Spleen (tissue), 11 donors: Measurements from ENCODE around the gene SLC2A9. TPM values are rescaled to one million over a fixed set of nuclear protein-coding genes. Genes with fewer than 3 reads are reported as not detected.

ENCODE experiments used
- DNase-seq: peaks from one replicate; pipeline ENCODE4 v3.0.0-alpha.2; 2020
- H3K27ac ChIP-seq, 8 donors: fragments of 200-600 bp; sonication (generic) in 7 of 8; 1 replicate in 4 of 8; 2 replicates in 4 of 8; pipeline versions ENCODE4 v1.5.0 to v1.8.0; 2016 to 2021; ENCODE audit warnings: inconsistent platforms in 4 of 8, mild to moderate bottlenecking in 4 of 8, moderate library complexity in 1 of 8
- H3K27me3 ChIP-seq, 7 donors: fragments of 200-600 bp; sonication (generic) in 6 of 7; replicated peaks in 1 of 7; 1 replicate in 4 of 7; 2 replicates in 3 of 7; pipeline versions ENCODE4 v1.5.0 to v1.8.0; 2016 to 2021; ENCODE audit warnings: inconsistent platforms in 3 of 7, mild to moderate bottlenecking in 1 of 7
- H3K36me3 ChIP-seq, 6 donors: fragments of 200-600 bp; sonication (generic) in 5 of 6; 1 replicate in 4 of 6; 2 replicates in 2 of 6; pipeline versions ENCODE4 v1.5.0 to v1.8.0; 2016 to 2021; ENCODE audit warnings: inconsistent platforms in 2 of 6
- H3K4me1 ChIP-seq, 6 donors: fragments of 200-600 bp; sonication (generic) in 5 of 6; 1 replicate in 3 of 6; 2 replicates in 3 of 6; pipeline versions ENCODE4 v1.5.0 to v1.8.0; 2016 to 2021; ENCODE audit warnings: inconsistent platforms in 3 of 6
- H3K4me3 ChIP-seq, 8 donors: fragments of 200-600 bp; sonication (generic) in 7 of 8; 1 replicate in 4 of 8; 2 replicates in 4 of 8; pipeline versions ENCODE4 v1.5.0 to v1.8.0; 2016 to 2021; ENCODE audit warnings: inconsistent platforms in 4 of 8, mild to moderate bottlenecking in 4 of 8, moderate library complexity in 2 of 8
- H3K9me3 ChIP-seq, 8 donors: fragments of 200-600 bp; sonication (generic) in 7 of 8; 1 replicate in 4 of 8; 2 replicates in 4 of 8; pipeline versions ENCODE4 v1.5.0 to v1.8.0; 2016 to 2021; ENCODE audit warnings: inconsistent platforms in 4 of 8
- CTCF ChIP-seq, 11 experiments: fragments of 200-600 bp in 7 of 11; fragments of 450-650 bp in 4 of 11; sonication (generic) in 4 of 11; IDR thresholded peaks in 8 of 11; conservative IDR thresholded peaks in 3 of 11; 1 replicate in 7 of 11; 2 replicates in 4 of 11; pipeline versions ENCODE4 v1.4.0 to v1.8.0; 2016 to 2021; ENCODE audit warnings: antibody characterized with exemption in 11 of 11, inconsistent platforms in 4 of 11, mild to moderate bottlenecking in 1 of 11
- POLR2A ChIP-seq, 3 donors: fragments of 450-650 bp; IDR thresholded peaks; one replicate each; pipeline ENCODE4 v1.5.1; 2017; ENCODE audit warnings: antibody characterized with exemption in 3 of 3, mild to moderate bottlenecking in 1 of 3
- POLR2AphosphoS5 ChIP-seq, 3 donors: sonication (generic); formaldehyde crosslinking; IDR thresholded peaks; one replicate each; pipeline ENCODE4 v1.5.1; 2017; ENCODE audit warnings: antibody characterized with exemption in 3 of 3
- WGBS, 5 donors: extraction: QIAGEN DNeasy Blood & Tissue Kit in 3 of 5; methylation state at CpG; one replicate each; pipeline versions ENCODE4 v1.1.5 to v1.1.7; 2013 to 2018; 5-methylcytosine and 5-hydroxymethylcytosine counted together
- intact Hi-C: fragments of 100-400 bp; cut with DNase I; formaldehyde crosslinking; loops from one replicate; pipeline ENCODE4 v1.15.0; 2023; ENCODE audit warnings: low total_unique reads
- polyA plus RNA-seq, 3 donors: library from polyadenylated mRNA; stranded (reverse); fragments of 200-250 nt; gene quantifications; one replicate each; pipeline ENCODE4 v1.2.1, GENCODE V29; 2013
- total RNA-seq, 7 donors: library from RNA; depleted of rRNA in 3 of 7; stranded (reverse); fragments of >200 nt in 3 of 7; fragmentation: NEBNext Ultra II Directional in 4 of 7; extraction: Animal tissue kit (Norgen Biotek cat#: 25700) in 4 of 7; gene quantifications; one replicate each; pipeline versions ENCODE4 v1.1.0 to v1.2.1, GENCODE V29; 2016 to 2021
- donor health status: healthy with polysubstance abuse.
- donor health status: DM: no; HTN: no; CAD: no; lungs with moderate emphysema.
- donor health status: DM: no; HTN: no; CAD: no.
- donor health status: Bipolar disorder and iron deficiency.
- donor health status: healthy.
- donor health status: DM: no; HTN: no; CAD: no.
- donor health status: DM: yes; HTN: yes; CAD: no.

Gene SLC2A9
- total and polyA plus RNA-seq, 10 donors = 1.2 to 8.8 (median 5.3) TPM

DNA sequence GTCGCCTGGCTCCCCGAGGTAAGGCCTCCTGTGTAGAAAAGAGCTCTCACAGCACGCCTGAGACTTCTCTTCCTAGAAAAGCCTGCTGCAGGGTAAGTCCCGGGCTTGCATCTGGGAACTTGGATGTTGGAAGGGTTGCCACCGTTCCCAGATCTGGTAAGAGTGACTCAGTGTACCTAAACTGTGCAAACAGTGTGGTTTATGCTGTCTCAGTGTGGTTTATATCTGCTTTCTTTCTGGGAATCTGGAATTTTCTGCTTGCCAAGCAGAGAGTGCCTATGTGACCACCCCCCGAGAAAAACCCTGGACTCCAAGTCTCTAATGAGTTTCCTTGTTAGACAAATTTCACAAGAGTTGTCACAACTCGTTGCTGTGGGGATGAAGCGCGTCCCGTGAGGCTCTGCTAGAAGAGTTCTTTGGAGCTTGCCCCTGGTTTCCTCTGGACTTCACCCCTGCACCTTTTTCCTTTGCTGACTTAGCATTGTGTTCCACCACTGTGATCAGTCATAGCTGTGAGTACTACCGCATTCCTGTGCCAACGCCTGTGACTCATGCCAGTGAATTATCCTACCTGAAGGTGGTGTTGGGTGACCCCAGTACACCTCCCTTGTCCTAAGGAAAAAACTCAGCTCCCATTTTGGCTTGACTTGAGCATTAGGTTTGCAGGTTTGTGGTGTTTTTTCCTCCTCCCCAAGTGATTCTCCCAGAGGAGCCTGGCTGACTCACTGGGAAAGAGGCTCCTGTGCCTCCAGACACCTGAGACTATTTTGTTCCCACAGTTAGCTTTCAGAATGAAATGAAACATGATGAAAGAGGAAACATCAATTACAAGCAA is 14.5 kb downstream of the SLC2A9 start:
- 46 to 71% (median 58%) methylated on average over 10 to 12 of the region's 12 CpGs for WGBS, 5 donors
- no peaks in the 10 kb centered on the region for H3K27me3 ChIP-seq
- DNase-seq = no peak
- H3K4me3 ChIP-seq = peak overlapping the region in 1 of 8 donors; percentile 31
- peak overlapping the region in 5 of 8 donors; percentile 13 to 80 (median 69) for H3K27ac ChIP-seq
- H3K36me3 ChIP-seq = peaks cover 0 to 9% (median 0%) of the 10 kb centered on the region in 6 donors
- no peaks in the 10 kb centered on the region for H3K9me3 ChIP-seq
- intact Hi-C loops = no loop called here
- peaks cover 0 to 30% (median 16%) of the 10 kb centered on the region in 6 donors for H3K4me1 ChIP-seq
- TF ChIP-seq POLR2AphosphoS5 (IDR thresholded peaks at IDR 0.05) (no peak), POLR2A (IDR thresholded peaks at IDR 0.05) (no peak), CTCF (IDR thresholded peaks at IDR 0.05 in 8 of 11, conservative IDR thresholded peaks at IDR 0.05 in 3 of 11) (no peak)

DNA sequence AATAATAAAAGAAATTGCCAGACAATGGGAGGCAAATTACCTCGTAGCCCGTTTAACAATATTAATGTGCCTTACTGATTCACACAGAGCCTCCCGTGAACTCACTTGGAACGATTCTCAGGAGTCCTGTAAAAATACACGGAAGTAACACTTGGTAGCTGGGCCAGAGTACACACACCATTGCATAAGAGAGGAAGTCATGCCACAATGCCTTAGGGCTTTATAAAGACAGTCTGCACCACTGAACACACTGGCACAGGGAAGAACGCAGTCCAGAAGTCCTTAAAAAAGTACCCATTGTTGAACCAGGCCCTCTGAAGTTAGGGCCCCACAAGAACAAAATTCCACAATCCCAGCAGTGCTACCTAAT is 15.1 kb downstream of the SLC2A9 start:
- WGBS, 5 donors = 12 to 29% (median 18%) methylated on average over 5 to 6 of the region's 6 CpGs
- Histone ChIP-seq H3K36me3 (peaks cover 0 to 9% (median 0%) of the 10 kb centered on the region in 6 donors), H3K4me1 (peaks cover 0 to 30% (median 16%) of the 10 kb centered on the region in 6 donors), H3K4me3 (peak overlapping the region in 1 of 8 donors; percentile 31), H3K27ac (peak overlapping the region in 6 of 8 donors; percentile 13 to 80 (median 66)), H3K9me3 (no peaks in the 10 kb centered on the region), H3K27me3 (no peaks in the 10 kb centered on the region)
- intact Hi-C loops = no loop called here
- no peak for DNase-seq
- TF ChIP-seq CTCF (IDR thresholded peaks at IDR 0.05 in 8 of 11, conservative IDR thresholded peaks at IDR 0.05 in 3 of 11) (no peak), POLR2AphosphoS5 (IDR thresholded peaks at IDR 0.05) (peak in 1 of 3 donors; percentile 65)

GRCh38 chr4:10005632-10006031 is 15.7 kb downstream of the SLC2A9 start:
- Histone ChIP-seq H3K36me3 (peaks cover 0 to 9% (median 0%) of the 10 kb centered on the region in 6 donors), H3K9me3 (no peaks in the 10 kb centered on the region), H3K27ac (peak overlapping the region in 5 of 8 donors; percentile 9 to 80 (median 69)), H3K27me3 (no peaks in the 10 kb centered on the region), H3K4me1 (peaks cover 0 to 30% (median 16%) of the 10 kb centered on the region in 6 donors), H3K4me3 (no peak overlapping the region)
- no peak for DNase-seq
- no peak for TF ChIP-seq POLR2AphosphoS5 (IDR thresholded peaks at IDR 0.05)
- intact Hi-C loops = no loop called here
- WGBS, 5 donors = 56 to 80% (median 62%) methylated on average over 4 of the region's 4 CpGs

GRCh38 chr4:10003666-10004065 is 17.6 kb downstream of the SLC2A9 start:
- 78 to 89% (median 85%) methylated on average over 2 of the region's 2 CpGs for WGBS, 5 donors
- TF ChIP-seq POLR2AphosphoS5 (IDR thresholded peaks at IDR 0.05) = no peak
- TF ChIP-seq POLR2A (IDR thresholded peaks at IDR 0.05) = no peak
- no peak for TF ChIP-seq CTCF (IDR thresholded peaks at IDR 0.05 in 8 of 11, conservative IDR thresholded peaks at IDR 0.05 in 3 of 11)
- Histone ChIP-seq H3K4me1 (peaks cover 0 to 30% (median 16%) of the 10 kb centered on the region in 6 donors), H3K27ac (no peak overlapping the region), H3K4me3 (no peak overlapping the region), H3K27me3 (no peaks in the 10 kb centered on the region), H3K9me3 (no peaks in the 10 kb centered on the region), H3K36me3 (peaks cover 0 to 9% (median 0%) of the 10 kb centered on the region in 6 donors)
- no peak for DNase-seq
- intact Hi-C loops = no loop called here
